CD4-positive, CD25-positive, alpha-beta regulatory T cell (primary cell): ENCODE results near the gene COL5A1. TPM values are rescaled to one million over a fixed set of nuclear protein-coding genes. Genes with fewer than 3 reads are reported as not detected.
A peak's percentile ranks its signal among the peaks of the same experiment; 100 is the strongest.

Source experiments
- ATAC-seq, 2 donors: fragments of 150-1000 bp; cut with Tn5 transposase; one replicate each; pipeline ENCODE4 v1.10.0; 2021; ENCODE audit warnings: low read depth in 2 of 2, moderate number of reproducible peaks in 2 of 2, moderate library complexity in 1 of 2
- DNase-seq, 3 donors: peaks; one replicate each; pipeline versions ENCODE4 v3.0.0 to v3.0.0-alpha.2; 2012 to 2022; ENCODE audit warnings: mixed read lengths in 1 of 3
- H3K27ac ChIP-seq: one replicate; pipeline ENCODE4 v1.7.0; 2013; ENCODE audit warnings: mild to moderate bottlenecking, low read length; ENCODE audit not compliant: insufficient read depth, poor library complexity, severe bottlenecking
- H3K27me3 ChIP-seq: one replicate; pipeline ENCODE4 v1.7.0; 2013; ENCODE audit warnings: low read length; ENCODE audit not compliant: control insufficient read depth, insufficient read depth
- H3K36me3 ChIP-seq: one replicate; pipeline ENCODE4 v1.7.0; 2013; ENCODE audit warnings: mild to moderate bottlenecking, low read length, moderate library complexity; ENCODE audit not compliant: control insufficient read depth, insufficient read depth
- H3K4me1 ChIP-seq: 2 replicates; pipeline ENCODE4 v1.7.0; 2013; ENCODE audit warnings: mild to moderate bottlenecking, low read length; ENCODE audit not compliant: insufficient read depth, control insufficient read depth, poor library complexity, severe bottlenecking
- H3K4me3 ChIP-seq: one replicate; pipeline ENCODE4 v1.7.0; 2013; ENCODE audit warnings: low read depth, mild to moderate bottlenecking, low read length, moderate library complexity
- H3K9me3 ChIP-seq, 2 experiments: 1 replicate in 1 of 2; 2 replicates in 1 of 2; pipeline ENCODE4 v1.7.0; 2013; ENCODE audit warnings: low read length in 2 of 2, mild to moderate bottlenecking in 1 of 2, moderate library complexity in 1 of 2; ENCODE audit not compliant: control insufficient read depth in 2 of 2
- H3K27ac Mint-ChIP-seq, 3 donors: one replicate each; pipeline ENCODE4 v1.8.0; 2020 to 2022; ENCODE audit warnings: mild to moderate bottlenecking in 3 of 3, mixed read lengths in 3 of 3, moderate library complexity in 2 of 3
- H3K27me3 Mint-ChIP-seq: one replicate; pipeline ENCODE4 v1.8.0; 2022; ENCODE audit warnings: mild to moderate bottlenecking, mixed read lengths
- H3K36me3 Mint-ChIP-seq: one replicate; pipeline ENCODE4 v1.8.0; 2020; ENCODE audit warnings: mixed read lengths
- H3K4me1 Mint-ChIP-seq, 4 donors: one replicate each; pipeline ENCODE4 v1.8.0; 2020 to 2022; ENCODE audit warnings: mixed read lengths in 4 of 4, mild to moderate bottlenecking in 1 of 4
- H3K4me3 Mint-ChIP-seq, 4 donors: one replicate each; pipeline ENCODE4 v1.8.0; 2020 to 2022; ENCODE audit warnings: mild to moderate bottlenecking in 4 of 4, mixed read lengths in 4 of 4, moderate library complexity in 3 of 4
- H3K9me3 Mint-ChIP-seq, 7 donors: one replicate each; pipeline ENCODE4 v1.8.0; 2020 to 2022; ENCODE audit warnings: mixed read lengths in 7 of 7, mild to moderate bottlenecking in 3 of 7, moderate library complexity in 2 of 7
- polyA plus RNA-seq, 4 donors: library from polyadenylated mRNA; unstranded; fragments of 300-500 nt; fragmentation: Illumina TruSeq; gene quantifications; one replicate each; pipeline ENCODE4 v1.2.3, GENCODE V29; 2021
- total RNA-seq: library from RNA; stranded (reverse); gene quantifications from one replicate; pipeline ENCODE4 v1.2.3, GENCODE V29; 2022

The COL5A1 gene
- total and polyA plus RNA-seq, 5 donors from 2014 or later: 0.02 to 1.7 (median 0.10) TPM; not detected in 2

GRCh38 chr9:134619983-134620661 lies 21.5 kb upstream of the COL5A1 start:
- Mint-ChIP-seq H3K9me3 (peaks cover 0 to 3% (median 0%) of the 10 kb centered on the region in 7 donors), H3K36me3 (no peaks in the 10 kb centered on the region), H3K27ac (no peak overlapping the region), H3K4me1 (no peaks in the 10 kb centered on the region), H3K27me3 (no peaks in the 10 kb centered on the region), H3K4me3 (no peak overlapping the region)
- ATAC-seq (no peak), DNase-seq (no peak)
- Histone ChIP-seq H3K36me3 (no peaks in the 10 kb centered on the region), H3K27me3 (no peaks in the 10 kb centered on the region), H3K9me3 (no peaks in the 10 kb centered on the region), H3K4me3 (no peak overlapping the region), H3K4me1 (no peaks in the 10 kb centered on the region), H3K27ac (no peak overlapping the region)

GRCh38 chr9:134620751-134621557 lies 20.6 kb upstream of the COL5A1 start:
- no peaks in the 10 kb centered on the region for H3K27me3 ChIP-seq
- H3K36me3 ChIP-seq: no peaks in the 10 kb centered on the region
- Mint-ChIP-seq H3K4me1 (no peaks in the 10 kb centered on the region), H3K27ac (no peak overlapping the region), H3K4me3 (no peak overlapping the region), H3K27me3 (no peaks in the 10 kb centered on the region), H3K9me3 (peaks cover 0 to 1% (median 0%) of the 10 kb centered on the region in 7 donors), H3K36me3 (no peaks in the 10 kb centered on the region)
- ATAC-seq: no peak
- no peak for DNase-seq
- no peaks in the 10 kb centered on the region for H3K9me3 ChIP-seq
- H3K4me3 ChIP-seq: no peak overlapping the region
- no peaks in the 10 kb centered on the region for H3K4me1 ChIP-seq
- no peak overlapping the region for H3K27ac ChIP-seq

GRCh38 chr9:134621558-134622110 lies 20.0 kb upstream of the COL5A1 start:
- no peaks in the 10 kb centered on the region for H3K9me3 ChIP-seq
- H3K4me3 ChIP-seq: no peak overlapping the region
- no peak overlapping the region for H3K27ac ChIP-seq
- no peak for DNase-seq
- Mint-ChIP-seq H3K4me1 (no peaks in the 10 kb centered on the region), H3K4me3 (no peak overlapping the region), H3K27ac (no peak overlapping the region), H3K9me3 (peaks cover 0 to 1% (median 0%) of the 10 kb centered on the region in 7 donors), H3K36me3 (no peaks in the 10 kb centered on the region), H3K27me3 (no peaks in the 10 kb centered on the region)
- no peaks in the 10 kb centered on the region for H3K27me3 ChIP-seq
- no peaks in the 10 kb centered on the region for H3K36me3 ChIP-seq
- H3K4me1 ChIP-seq: no peaks in the 10 kb centered on the region
- ATAC-seq: no peak

- Histone ChIP-seq H3K27ac (no peak overlapping the region), H3K27me3 (no peaks in the 10 kb centered on the region), H3K9me3 (no peaks in the 10 kb centered on the region), H3K36me3 (no peaks in the 10 kb centered on the region), H3K4me1 (no peaks in the 10 kb centered on the region), H3K4me3 (no peak overlapping the region)
- peaks cover 0 to 1% (median 0%) of the 10 kb centered on the region in 7 donors for H3K9me3 Mint-ChIP-seq
- no peaks in the 10 kb centered on the region for H3K36me3 Mint-ChIP-seq
- ATAC-seq: no peak
- no peak overlapping the region for H3K27ac Mint-ChIP-seq
- no peaks in the 10 kb centered on the region for H3K4me1 Mint-ChIP-seq
- no peak for DNase-seq
- H3K27me3 Mint-ChIP-seq: no peaks in the 10 kb centered on the region
- no peak overlapping the region for H3K4me3 Mint-ChIP-seq
These were observed 18.7 kb upstream of the COL5A1 start for GRCh38 chr9:134622896-134623257.

GRCh38 chr9:134623258-134624066 lies 18.1 kb upstream of the COL5A1 start:
- H3K36me3 ChIP-seq: no peaks in the 10 kb centered on the region
- ATAC-seq: no peak
- H3K36me3 Mint-ChIP-seq: no peaks in the 10 kb centered on the region
- DNase-seq: no peak
- H3K9me3 ChIP-seq: no peaks in the 10 kb centered on the region
- H3K27ac ChIP-seq: no peak overlapping the region
- H3K27me3 Mint-ChIP-seq: no peaks in the 10 kb centered on the region
- H3K4me1 ChIP-seq: no peaks in the 10 kb centered on the region
- H3K4me1 Mint-ChIP-seq: no peaks in the 10 kb centered on the region
- H3K27me3 ChIP-seq: no peaks in the 10 kb centered on the region
- no peak overlapping the region for H3K4me3 ChIP-seq
- no peaks in the 10 kb centered on the region for H3K9me3 Mint-ChIP-seq
- no peak overlapping the region for H3K27ac Mint-ChIP-seq
- H3K4me3 Mint-ChIP-seq: no peak overlapping the region

GRCh38 chr9:134624137-134624591 lies 17.4 kb upstream of the COL5A1 start:
- no peak overlapping the region for H3K27ac ChIP-seq
- no peaks in the 10 kb centered on the region for H3K27me3 ChIP-seq
- ATAC-seq: no peak
- no peaks in the 10 kb centered on the region for H3K4me1 Mint-ChIP-seq
- H3K36me3 Mint-ChIP-seq: no peaks in the 10 kb centered on the region
- no peaks in the 10 kb centered on the region for H3K4me1 ChIP-seq
- H3K4me3 ChIP-seq: no peak overlapping the region
- no peaks in the 10 kb centered on the region for H3K9me3 Mint-ChIP-seq
- H3K36me3 ChIP-seq: no peaks in the 10 kb centered on the region
- H3K9me3 ChIP-seq: no peaks in the 10 kb centered on the region
- no peaks in the 10 kb centered on the region for H3K27me3 Mint-ChIP-seq
- no peak for DNase-seq
- H3K27ac Mint-ChIP-seq: no peak overlapping the region
- H3K4me3 Mint-ChIP-seq: no peak overlapping the region

- Mint-ChIP-seq H3K27ac (peak overlapping the region in 2 of 3 donors; percentile 2 to 49), H3K4me3 (no peak overlapping the region), H3K9me3 (no peaks in the 10 kb centered on the region), H3K27me3 (no peaks in the 10 kb centered on the region), H3K36me3 (no peaks in the 10 kb centered on the region), H3K4me1 (no peaks in the 10 kb centered on the region)
- no peaks in the 10 kb centered on the region for H3K27me3 ChIP-seq
- no peaks in the 10 kb centered on the region for H3K9me3 ChIP-seq
- H3K36me3 ChIP-seq: no peaks in the 10 kb centered on the region
- no peaks in the 10 kb centered on the region for H3K4me1 ChIP-seq
- DNase-seq: no peak
- H3K4me3 ChIP-seq: no peak overlapping the region
- no peak overlapping the region for H3K27ac ChIP-seq
- ATAC-seq: no peak
These were observed 16.9 kb upstream of the COL5A1 start for GRCh38 chr9:134624621-134625181.
